IPS-NIHi7 (cell line): ENCODE measurements around the gene SLC24A4.
"Not testable (repeated sequence)": the region's sequence is repeated elsewhere in the genome, so short reads cannot be mapped to it uniquely, and the experiment has no call there.

Experiments
- DNase-seq: peaks from one replicate; pipeline ENCODE4 v3.0.0; 2012; ENCODE audit warnings: mixed read lengths; ENCODE audit errors: extremely low spot score

SLC24A4 gene

DNA sequence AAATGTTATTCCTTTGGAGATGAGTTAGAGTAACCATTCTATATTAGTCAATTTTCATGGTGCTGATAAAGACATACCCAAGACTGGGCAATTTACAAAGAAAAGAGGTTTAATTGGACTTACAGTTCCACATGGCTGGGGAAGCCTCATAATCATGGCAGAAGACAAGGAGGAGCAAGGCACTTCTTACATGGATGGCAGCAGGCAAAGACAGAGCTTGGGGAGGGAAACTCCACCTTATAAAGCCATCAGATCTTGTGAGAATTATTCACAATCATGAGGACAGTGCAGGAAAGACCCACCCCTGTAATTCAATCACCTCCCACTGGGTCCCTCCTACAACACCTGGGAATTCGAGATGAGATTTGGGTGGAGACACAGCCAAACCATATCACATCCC is 79.5 kb downstream of the SLC24A4 start:
- DNase-seq: not testable (repeated sequence)

DNA sequence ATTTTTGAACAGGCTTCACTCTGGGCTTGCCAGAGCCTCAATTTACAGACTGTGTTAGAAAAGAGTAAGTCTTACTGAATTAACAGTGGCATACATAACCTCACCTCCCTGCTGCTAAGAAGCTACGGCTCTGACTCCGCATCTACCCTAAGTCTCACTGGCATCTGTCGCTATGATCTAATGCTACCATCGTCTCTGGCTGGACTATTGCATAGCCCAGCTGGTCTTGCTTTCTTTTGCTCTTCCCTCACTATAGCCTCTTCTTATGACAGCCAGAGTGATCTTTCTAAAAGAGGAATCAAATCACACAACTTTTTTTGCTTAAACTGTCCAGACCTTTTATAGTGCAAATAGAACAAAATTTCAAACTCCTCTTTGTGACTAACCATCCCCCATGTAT is 81.1 kb downstream of the SLC24A4 start:
- no peak for DNase-seq

DNA sequence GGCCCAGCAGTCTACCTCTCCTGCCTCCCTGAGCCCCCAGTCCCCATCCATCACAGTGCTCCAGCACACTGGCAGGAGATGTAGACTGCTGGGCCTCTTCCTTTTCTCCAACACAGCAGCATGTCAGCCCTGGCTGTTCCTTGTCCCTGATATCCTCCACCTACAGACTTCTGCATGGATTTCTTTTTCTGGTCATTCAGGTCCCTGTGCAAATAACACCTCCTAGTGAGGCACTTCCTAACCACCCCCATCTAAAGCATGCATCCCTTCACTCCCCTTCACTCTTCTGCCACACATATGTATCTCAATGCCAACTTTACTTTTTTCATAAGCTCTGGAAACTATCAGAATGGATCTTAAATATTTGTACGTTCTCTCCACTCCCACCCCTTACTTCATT is 81.5 kb downstream of the SLC24A4 start:
- DNase-seq: no peak

DNA sequence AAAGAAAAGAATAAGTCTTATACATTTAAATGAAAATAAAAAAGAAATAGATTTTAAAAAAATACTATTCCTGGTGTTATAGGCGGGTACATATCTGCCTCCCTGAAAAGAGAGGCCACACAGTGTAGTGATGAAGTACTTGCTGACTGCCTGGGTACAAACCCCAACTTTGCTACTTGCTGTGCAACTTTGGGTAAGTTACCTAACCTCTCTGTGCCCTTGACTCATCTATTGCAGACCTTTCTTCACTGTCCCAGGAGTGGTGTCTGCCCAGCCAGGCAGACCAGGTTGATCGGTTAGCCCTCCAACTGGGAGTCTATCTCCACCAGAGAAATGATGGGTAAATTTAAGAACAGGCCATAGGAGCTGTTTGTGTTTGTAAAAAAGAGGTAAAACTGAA is 82.0 kb downstream of the SLC24A4 start:
- DNase-seq: no peak

DNA sequence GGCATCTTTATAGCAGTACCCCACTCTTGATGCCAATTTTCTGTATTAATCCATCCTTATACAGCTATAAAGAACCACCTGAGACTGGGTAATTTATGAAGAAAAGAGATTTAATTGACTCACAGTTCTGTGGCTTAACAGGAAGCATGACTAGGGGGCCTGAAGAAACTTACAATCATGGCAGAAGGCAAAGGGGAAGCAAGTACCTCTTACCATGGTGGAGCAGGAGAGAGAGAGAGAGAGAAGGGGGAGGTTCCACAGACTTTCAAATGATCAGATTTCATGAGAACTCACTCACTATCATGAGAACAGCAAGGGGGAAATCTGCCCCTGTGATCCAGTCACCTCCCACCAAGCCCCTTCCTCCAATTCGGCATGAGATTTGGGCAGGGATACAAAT is 84.4 kb downstream of the SLC24A4 start:
- DNase-seq: no peak

DNA sequence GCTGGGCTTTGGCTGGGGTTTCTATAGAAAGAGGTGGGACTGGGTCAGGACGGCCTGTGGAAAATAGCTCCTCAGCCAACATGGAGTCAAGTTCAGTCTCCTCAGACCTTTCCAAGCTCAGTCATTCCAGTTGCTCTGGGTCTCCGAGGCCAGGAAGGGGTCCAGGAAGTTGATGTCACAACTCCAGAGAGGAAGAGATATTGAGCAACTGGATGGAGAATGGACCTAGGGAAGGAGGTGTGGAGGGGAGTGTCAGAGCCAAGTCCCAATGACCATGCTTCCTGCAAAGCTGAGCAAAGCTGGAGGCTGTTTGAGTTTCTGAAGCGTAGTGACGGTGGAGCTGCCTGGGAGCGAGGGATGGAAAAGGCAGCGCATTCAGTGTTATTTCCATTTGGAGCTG is 86.1 kb downstream of the SLC24A4 start:
- DNase-seq: no peak

DNA sequence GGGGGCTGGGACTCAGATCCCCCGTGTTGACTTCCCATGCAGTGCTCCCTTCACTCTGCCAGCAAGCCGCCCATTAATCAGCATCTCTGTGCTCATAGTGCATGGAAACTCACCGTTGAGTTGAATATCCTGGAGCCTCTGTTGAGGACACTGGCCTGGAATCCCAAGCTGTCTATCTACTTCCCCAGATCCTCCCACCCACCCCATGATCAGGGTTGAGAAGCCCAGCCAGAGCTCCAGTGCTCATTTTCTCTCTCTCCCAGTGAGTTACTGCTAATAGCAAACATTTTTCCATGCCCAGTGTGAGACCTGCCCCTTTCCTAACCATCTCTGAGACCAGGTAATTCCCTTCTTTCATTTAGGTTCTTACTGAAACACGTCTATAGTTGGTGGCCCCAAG is 88.2 kb downstream of the SLC24A4 start:
- DNase-seq: no peak

DNA sequence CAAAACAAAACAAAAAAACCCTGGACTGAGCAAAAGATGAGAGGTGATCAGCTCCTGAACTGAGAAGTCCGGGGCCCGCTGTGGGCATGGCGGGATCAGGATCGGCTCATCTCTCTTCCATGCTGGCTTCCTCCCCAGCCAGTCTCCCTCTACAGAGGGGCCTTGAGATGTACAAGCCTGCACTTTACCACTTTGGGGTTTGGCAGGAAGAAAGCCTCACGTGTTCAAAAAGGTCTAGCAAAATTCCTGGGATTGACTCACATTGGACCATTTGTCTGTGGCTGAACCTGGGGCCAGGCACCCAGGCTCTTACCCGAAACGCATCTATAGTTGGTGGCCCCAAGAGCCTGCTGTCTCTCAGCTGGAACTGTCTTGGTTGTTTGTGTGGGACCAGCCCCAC is 89.0 kb downstream of the SLC24A4 start:
- no peak for DNase-seq

DNA sequence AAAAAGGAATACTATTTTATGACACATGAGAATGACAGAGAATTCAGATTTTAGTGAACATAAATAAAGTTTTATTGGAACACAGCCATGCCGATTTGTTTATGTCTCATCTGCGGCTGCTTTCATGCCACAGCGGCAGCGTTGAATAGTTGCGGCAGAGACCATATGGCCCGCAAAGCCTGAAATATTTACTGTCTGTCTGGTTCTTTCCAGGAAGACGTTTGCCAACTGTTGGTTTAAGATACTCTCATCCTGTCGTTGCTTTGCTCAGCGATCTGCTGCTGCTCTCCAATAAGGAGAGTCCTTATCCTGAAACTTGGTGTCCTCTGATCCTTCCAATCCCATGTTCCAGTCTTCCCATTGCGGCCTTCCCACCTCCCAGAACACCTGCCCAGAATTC is 89.9 kb downstream of the SLC24A4 start:
- no peak for DNase-seq

DNA sequence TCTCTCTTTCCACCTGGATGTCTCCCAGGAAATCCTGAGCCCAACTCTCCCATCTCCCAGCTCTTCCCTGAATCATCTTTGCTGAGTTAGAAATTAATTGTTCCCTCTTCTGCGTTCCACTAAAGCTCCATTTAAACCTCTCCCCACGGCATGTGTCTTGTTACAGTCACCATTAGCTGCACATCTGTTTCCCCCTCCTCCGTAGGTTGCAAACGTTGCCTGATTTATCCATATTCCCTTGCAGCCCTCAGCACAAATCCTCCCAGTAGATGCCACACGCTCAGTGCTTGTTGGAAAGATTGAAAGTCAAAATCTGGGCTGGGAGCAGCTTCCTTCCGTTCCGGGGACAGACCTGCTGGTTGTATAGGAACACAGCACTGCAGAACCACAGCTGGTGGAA is 90.4 kb downstream of the SLC24A4 start:
- no peak for DNase-seq

DNA sequence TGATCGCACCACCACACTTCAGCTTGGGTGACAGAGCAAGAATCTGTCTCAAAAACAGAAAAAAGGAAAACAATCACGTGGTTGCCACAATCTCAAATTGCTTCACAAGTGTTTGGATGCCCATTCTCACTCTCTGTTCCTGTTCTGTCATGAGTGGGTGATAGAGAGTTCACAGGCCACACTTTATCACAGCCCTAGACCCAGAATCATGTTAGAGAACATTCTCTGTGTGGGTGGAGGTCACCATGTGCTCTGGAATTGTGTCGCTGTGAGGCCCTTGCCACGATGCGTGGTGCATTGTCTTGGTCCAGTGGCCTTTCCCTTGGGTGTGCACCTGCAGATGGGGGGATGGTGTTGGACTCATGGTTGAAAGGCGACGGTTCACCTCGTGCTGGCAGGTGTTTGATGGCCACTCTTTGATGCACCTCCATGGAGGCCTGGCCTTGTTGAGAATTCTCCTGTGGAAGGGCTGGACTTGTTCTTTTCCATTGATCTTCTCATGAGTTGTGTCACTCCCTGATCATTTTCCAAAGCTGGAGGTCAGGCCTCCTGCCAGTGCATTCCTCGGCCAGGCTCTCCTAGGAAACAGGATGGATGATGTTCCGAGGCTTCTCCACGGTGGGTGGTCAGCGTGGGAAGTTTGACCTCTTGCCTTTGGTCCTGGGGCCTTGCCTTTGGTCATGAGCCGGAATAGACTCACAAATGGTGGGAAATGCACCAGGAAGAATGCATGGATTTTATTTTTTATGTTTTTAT is 91.9 kb downstream of the SLC24A4 start:
- no peak for DNase-seq

DNA sequence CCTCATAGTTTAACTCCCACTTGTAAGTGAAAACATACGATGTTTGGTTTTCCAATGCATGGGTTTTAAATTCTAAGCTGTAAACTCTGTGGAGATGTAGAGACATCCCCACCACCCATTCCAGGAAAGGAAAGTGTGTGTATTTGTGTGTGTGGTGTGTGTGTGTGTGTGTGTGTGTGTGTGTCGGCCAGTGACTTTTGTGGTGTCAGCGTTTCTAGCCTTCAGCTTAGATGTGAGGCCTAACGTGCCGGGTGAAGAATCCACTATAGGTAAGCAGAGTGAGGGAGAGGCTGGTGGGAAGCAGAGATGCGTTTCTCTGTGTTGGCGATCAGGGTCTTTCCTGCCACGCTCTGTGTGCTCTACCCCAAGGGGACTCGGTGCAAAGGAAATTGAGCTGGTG is 93.0 kb downstream of the SLC24A4 start:
- no peak for DNase-seq

DNA sequence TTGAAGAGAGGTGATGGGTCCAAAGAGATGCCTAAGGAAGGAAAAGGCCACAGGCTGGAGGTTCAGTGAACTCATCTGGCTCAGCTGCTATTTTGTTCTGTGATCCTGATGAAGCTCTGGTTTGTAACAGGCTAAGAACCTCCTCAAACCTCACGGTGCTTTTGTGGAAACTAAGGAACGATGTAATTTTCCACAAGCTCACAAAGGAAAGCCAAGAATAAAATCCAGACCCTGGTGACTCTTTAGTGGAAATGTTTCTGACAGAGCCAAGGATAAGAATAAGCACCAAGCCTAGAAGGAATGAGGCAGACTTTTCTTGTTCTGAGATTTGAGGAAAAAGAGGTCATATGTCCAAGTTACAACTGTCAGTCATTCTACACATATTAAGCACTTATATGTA is 93.6 kb downstream of the SLC24A4 start:
- no peak for DNase-seq

DNA sequence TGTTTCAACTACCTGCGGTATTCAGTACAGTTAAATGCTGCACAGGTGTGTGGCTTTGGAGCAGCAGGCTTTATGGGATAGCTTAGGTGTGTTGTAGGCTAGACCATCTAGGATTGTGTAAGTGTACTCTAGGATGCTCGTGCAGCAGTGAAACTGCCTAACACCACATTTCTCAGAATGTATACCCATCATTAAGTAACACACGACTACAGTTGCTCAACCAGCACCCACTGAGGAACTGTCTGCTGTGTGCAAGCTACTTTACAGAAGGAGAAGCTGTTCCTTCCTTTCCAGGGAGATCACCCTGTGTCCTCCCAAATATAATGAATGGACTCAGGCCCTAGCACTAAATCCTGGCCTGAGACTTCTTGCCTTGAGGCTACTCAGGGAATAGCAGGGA is 94.8 kb downstream of the SLC24A4 start:
- no peak for DNase-seq

DNA sequence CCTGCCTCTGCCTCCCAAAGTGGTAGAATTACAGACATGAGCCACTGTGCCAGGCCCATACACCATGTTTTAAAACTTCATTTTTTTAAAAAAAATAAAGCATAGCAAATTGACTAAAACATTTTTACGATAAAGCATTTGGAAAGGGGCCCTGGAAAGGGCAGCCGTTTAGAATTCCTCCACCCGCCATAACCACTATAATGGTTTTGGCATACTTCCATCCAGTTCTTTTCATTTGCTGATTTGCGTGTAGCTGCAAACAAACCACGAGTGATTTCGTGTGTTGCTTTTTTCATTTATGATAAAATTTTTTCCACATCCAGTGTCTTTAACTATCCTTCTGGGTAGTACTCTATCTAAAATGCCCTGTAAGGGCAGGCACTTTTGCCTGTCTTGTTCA is 98.8 kb downstream of the SLC24A4 start:
- no peak for DNase-seq

DNA sequence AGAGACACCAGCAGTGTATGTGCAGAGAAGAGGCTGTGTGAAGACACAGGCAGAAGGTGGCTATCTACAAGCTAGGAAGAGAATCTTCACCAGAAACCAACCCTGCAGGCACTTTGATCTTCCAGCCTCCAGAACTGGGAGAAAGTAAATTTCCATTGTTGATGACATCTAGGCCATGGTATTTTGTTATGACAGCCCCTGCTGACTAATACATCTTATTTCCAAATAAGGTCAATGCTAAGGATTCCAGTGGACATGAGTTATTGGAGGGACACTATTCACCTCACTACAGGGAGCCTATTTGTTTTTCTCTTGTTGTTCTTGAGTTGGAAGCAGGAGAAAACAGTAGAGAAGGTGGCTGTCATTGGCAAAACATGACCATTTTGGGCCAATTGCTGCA is 102.1 kb downstream of the SLC24A4 start:
- DNase-seq: no peak

DNA sequence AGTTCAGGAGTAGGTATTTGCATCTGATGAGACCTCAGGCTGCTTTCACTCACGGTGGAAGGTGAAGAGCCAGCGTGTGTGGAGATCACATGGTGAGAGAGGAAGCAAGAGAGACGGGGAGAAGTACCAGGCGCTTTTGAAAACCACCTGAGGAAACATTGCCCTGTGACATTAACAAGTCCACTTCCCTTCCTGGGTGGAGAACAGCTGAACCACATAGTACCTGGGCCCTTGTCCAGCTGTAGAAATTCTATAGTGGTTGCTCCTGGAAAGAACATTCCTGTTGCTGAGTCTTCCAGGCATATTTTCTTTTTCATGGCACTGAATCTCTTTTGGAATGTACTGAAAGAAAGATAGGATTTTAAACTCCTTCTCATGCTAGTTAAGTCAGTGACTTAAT is 103.3 kb downstream of the SLC24A4 start:
- no peak for DNase-seq

DNA sequence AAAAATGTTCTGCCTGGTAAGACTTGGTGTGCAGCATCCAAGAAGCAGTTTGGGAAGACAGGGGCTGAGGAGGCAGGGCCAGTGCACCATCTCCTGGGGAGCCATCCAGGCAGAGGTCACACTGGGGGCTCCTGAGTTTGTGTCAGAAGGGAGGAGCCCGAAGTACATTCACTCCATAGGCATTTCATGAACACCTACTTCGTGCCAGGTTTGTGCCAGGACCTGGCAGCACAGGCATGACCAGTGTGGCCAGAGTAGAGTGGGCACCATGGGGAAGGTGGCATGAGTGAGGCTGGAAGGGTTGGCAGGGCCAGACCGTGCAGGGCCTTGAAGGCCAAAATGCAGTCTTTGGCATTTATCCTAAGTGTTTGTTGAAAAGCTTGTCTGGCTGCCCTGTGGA is 104.1 kb downstream of the SLC24A4 start:
- DNase-seq: no peak

DNA sequence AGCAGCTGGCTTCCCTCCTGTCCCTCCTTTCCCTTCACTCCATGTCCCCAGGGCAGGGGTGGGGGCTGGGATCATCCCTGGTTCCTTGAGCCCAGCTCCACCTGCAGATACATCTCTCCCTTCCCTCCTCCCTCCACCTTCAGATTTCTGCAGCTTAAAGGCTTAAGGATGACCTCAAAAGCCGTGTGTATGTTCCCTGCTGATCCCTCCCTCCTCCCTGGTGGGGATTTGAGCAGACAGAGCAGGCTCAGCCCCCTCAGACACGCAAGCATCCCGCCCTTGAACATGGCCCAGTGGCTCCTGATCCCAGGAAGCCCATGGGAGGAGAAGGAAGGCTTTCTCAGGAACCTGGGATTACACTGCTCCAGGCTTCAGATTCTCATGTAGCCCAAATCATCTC is 107.7 kb downstream of the SLC24A4 start:
- no peak for DNase-seq

DNA sequence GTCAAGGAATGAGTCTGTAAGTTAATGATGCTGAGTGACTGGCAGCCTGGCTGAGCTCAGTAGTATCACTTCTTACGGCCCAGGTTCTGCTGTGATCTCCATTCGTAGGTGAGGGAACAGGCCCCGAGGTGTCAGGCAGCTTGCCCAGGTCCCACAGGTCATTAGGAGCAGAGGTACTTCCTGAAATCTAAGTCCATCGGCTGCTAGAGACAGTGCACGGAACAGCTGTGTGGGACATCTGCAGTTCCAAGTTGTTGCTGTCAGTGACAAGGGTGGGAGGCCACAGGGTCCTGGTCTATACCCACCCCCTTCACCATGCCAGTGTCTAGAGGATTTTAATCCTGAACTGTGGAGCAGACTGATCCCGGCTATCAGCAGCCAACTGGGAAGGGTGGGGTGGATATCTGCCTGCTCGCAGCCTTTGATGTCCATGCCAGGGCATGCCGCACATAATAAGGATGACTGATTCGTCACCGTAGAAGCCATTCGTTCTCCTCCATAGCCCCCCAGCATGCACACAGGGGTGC is 108.3 kb downstream of the SLC24A4 start:
- DNase-seq: no peak

DNA sequence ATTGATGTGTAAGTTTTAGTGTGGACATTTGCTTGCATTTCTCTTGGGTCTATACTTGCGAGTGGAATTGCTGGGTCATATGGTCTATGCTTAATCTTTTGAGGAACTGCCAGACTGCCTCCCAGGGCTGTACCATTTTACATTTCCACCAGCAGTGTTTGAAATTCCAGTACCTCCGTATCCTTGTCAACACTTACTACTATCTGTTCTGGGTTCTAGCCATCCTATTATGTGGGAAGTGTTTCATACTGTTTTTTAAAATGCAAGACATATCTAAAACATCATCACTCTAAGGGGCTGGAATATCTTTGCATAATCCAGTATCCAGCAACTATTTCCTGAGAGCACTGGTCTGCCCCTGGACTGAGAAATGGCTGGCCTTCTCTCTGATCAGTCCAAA is 110.4 kb downstream of the SLC24A4 start:
- DNase-seq: no peak

DNA sequence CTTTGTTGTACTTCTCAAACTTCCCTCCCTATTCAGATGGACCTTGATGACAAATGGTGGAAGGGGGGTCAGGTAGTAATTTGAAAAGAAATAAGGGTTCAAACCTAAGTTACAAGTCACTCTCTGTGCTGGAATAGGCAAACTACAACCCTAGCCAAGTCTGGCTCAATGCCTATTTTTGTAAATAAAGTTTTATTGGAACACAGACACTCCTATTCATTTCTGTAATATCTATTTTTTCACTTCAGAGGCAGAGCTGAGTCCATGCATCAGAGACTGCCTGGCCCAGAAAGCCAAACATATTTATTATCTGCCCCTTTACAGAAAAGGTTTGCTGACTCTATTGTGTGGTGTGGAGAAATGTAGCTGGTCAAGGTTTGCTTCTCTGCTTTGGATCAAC is 112.2 kb downstream of the SLC24A4 start:
- no peak for DNase-seq

DNA sequence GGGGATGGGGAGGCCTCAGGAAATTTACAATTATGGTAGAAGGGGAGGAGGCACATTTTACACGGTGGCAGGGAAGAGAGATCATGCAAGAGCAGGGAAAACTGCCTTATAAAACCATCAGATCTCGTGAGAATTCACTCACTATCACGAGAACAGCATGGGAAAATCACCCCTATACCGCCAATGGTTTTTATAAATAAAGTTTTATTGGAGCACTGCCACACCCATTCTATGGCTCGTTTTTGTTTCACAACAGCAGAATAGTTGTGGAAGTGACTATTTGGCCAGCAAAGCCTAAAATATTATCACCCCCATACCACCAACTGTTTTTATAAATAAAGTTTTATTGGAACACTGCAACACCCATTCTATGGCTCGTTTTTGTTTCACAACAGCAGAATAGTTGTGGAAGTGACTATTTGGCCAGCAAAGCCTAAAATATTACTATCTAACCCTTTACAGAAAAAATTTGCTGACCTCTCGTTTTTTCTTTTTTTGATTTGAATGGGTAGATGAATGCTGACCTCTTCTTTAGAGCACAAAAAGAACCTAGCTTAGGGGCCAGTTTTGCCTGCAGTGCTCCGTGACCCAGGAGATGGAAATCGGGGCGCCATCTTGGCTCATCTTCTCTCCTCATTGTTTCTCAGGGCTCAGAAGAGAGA is 113.3 kb downstream of the SLC24A4 start:
- DNase-seq: no peak

DNA sequence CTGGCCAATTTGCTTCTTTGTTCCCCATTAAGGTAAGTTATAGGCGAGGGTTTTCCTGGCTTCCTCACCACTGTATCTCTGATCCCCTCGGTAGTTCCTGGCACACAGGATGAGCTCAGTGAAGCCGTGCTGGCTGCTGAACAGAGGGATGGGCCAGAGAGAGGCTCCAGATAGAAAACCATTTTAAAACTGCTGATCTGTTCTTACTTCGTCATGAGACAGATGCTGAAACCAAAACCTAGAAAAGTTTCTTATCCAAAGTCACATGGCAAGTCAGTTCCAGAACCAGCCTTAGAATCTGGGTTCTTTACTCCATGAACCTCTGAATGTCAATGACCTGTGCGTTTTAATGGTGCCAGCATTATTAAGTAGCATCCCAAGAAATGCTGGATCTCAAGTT is 114.3 kb downstream of the SLC24A4 start:
- no peak for DNase-seq
